Measurements from ENCODE around the gene PLXNA4.

GRCh38 chr7:132472463-132473120 is 103.7 kb downstream of the PLXNA4 start:
- TF ChIP-seq CTCF (optimal IDR thresholded peaks at IDR 0.05 in 1 of 3, IDR thresholded peaks at IDR 0.05 in 1 of 3, conservative IDR thresholded peaks at IDR 0.05 in 1 of 3; ENCODE audit: extremely low read depth in 1 of 3, insufficient read depth in 2 of 3, low read length in 3 of 3): no peak
- TF ChIP-seq EZH2 (IDR thresholded peaks at IDR 0.05; ENCODE audit: low read length): no peak

Measured in keratinocyte (primary cell).